ENCODE results near the gene AQP2.

Gene AQP2

GRCh38 chr12:49950273-49951251, at the start of gene AQP2:
AQP2 (plus strand) TSS chr12:49950737; CDS start chr12:49950831, 94 bp downstream.
- in situ Hi-C loops (cut with HindIII; ENCODE audit: low pct_ligation_motif_present, low pct_unique_long_range_greater_than_20kb, low sequenced_read_pairs) = loop anchor here (25.0 kb wide), 1 partner anchor 112 kb away; the partner anchor contains the start of gene ASIC1
- no peak for DNase-seq

- no peak for DNase-seq
- in situ Hi-C loops (cut with HindIII; ENCODE audit: low pct_ligation_motif_present, low pct_unique_long_range_greater_than_20kb, low sequenced_read_pairs) = no loop called here
Measured at GRCh38 chr12:49901026-49901425, 49.5 kb upstream of the AQP2 start.

- in situ Hi-C loops (cut with HindIII; ENCODE audit: low pct_ligation_motif_present, low pct_unique_long_range_greater_than_20kb, low sequenced_read_pairs) = no loop called here
- DNase-seq = no peak
Measured at GRCh38 chr12:49901986-49902385, 48.6 kb upstream of the AQP2 start.

- no peak for DNase-seq
Measured at GRCh38 chr12:49902399-49903350, 47.9 kb upstream of the AQP2 start.

GRCh38 chr12:49903351-49903699, 47.2 kb upstream of the AQP2 start:
- no peak for DNase-seq

More at GRCh38 chr12:49902399-49903350, 47.9 kb upstream of the AQP2 start:
- in situ Hi-C loops (cut with HindIII; ENCODE audit: low pct_ligation_motif_present, low pct_unique_long_range_greater_than_20kb, low sequenced_read_pairs) = no loop called here

GRCh38 chr12:49903700-49904423, 46.7 kb upstream of the AQP2 start, which contains the start of gene FAIM2:
FAIM2 (minus strand) TSS chr12:49903900; CDS start chr12:49903792, 108 bp downstream.
- in situ Hi-C loops (cut with HindIII; ENCODE audit: low pct_ligation_motif_present, low pct_unique_long_range_greater_than_20kb, low sequenced_read_pairs) = no loop called here
- no peak for DNase-seq

More at GRCh38 chr12:49903351-49903699, 47.2 kb upstream of the AQP2 start:
- in situ Hi-C loops (cut with HindIII; ENCODE audit: low pct_ligation_motif_present, low pct_unique_long_range_greater_than_20kb, low sequenced_read_pairs) = no loop called here

GRCh38 chr12:49904601-49905000, 45.9 kb upstream of the AQP2 start:
- DNase-seq = no peak
- in situ Hi-C loops (cut with HindIII; ENCODE audit: low pct_ligation_motif_present, low pct_unique_long_range_greater_than_20kb, low sequenced_read_pairs) = no loop called here

GRCh38 chr12:49905718-49906314, 44.7 kb upstream of the AQP2 start:
- in situ Hi-C loops (cut with HindIII; ENCODE audit: low pct_ligation_motif_present, low pct_unique_long_range_greater_than_20kb, low sequenced_read_pairs) = no loop called here
- no peak for DNase-seq

GRCh38 chr12:49907352-49907751, 43.2 kb upstream of the AQP2 start:
- in situ Hi-C loops (cut with HindIII; ENCODE audit: low pct_ligation_motif_present, low pct_unique_long_range_greater_than_20kb, low sequenced_read_pairs) = no loop called here
- no peak for DNase-seq

- no peak for DNase-seq
- in situ Hi-C loops (cut with HindIII; ENCODE audit: low pct_ligation_motif_present, low pct_unique_long_range_greater_than_20kb, low sequenced_read_pairs) = no loop called here
Measured at GRCh38 chr12:49909356-49909755, 41.2 kb upstream of the AQP2 start.

- no peak for DNase-seq
- in situ Hi-C loops (cut with HindIII; ENCODE audit: low pct_ligation_motif_present, low pct_unique_long_range_greater_than_20kb, low sequenced_read_pairs) = no loop called here
Measured at GRCh38 chr12:49909826-49910225, 40.7 kb upstream of the AQP2 start.

GRCh38 chr12:49910331-49911212, 40.0 kb upstream of the AQP2 start:
- in situ Hi-C loops (cut with HindIII; ENCODE audit: low pct_ligation_motif_present, low pct_unique_long_range_greater_than_20kb, low sequenced_read_pairs) = no loop called here

GRCh38 chr12:49911213-49911605, 39.3 kb upstream of the AQP2 start:
- in situ Hi-C loops (cut with HindIII; ENCODE audit: low pct_ligation_motif_present, low pct_unique_long_range_greater_than_20kb, low sequenced_read_pairs) = no loop called here
- DNase-seq = no peak

More at GRCh38 chr12:49910331-49911212, 40.0 kb upstream of the AQP2 start:
- no peak for DNase-seq

- in situ Hi-C loops (cut with HindIII; ENCODE audit: low pct_ligation_motif_present, low pct_unique_long_range_greater_than_20kb, low sequenced_read_pairs) = no loop called here
- no peak for DNase-seq
Measured at GRCh38 chr12:49912345-49913255, 37.9 kb upstream of the AQP2 start.

- no peak for DNase-seq
- in situ Hi-C loops (cut with HindIII; ENCODE audit: low pct_ligation_motif_present, low pct_unique_long_range_greater_than_20kb, low sequenced_read_pairs) = no loop called here
Measured at GRCh38 chr12:49916129-49916919, 34.2 kb upstream of the AQP2 start.
